ENCODE results near the gene ACP7. TPM values are rescaled to one million over a fixed set of nuclear protein-coding genes. Genes with fewer than 3 reads are reported as not detected.

The ACP7 gene
- total RNA-seq, 1 experiment from 2014 or later, result 0.15 TPM

DNA sequence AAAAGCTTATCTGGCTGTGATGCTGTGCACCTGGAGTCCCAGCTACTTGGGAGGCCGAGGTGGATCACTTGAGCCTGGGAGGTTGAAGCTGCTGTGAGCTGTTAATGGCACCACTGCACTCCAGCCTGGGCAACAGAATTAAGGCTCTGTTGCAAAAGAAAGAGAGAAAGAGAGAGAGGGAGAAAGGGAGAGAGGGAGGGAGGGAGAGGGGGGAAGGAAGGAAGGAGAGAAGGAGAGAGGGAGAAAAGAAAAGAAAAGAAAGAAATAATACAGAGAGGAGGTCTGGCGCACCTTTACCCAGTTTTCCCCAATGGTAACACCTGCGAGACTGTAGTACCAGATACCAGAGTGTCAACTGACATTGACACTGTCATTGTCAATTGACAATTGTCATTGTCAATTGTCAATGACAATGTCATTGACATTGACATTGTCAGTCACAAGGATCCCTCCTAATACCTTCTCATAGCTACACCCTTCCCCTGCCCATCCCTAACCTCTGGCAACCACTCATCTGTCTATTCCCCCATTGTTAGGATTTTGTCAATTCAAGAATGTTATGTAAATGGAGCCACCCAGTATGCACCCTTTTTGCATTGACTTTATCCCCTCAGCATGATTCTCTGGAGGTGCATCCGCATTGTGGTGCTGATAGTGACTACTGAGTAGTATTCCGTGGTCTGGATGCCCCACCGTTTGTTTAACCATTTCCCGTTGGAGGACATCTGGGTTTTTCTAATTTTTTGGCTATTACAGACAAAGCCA is 62.7 kb downstream of the ACP7 start:
- H3K27me3 Mint-ChIP-seq (ENCODE audit: low read depth), result no peaks in the 10 kb centered on the region
- no peak overlapping the region for H4K5ac ChIP-seq (ENCODE audit: insufficient read length, low read depth, low read length)
- peaks cover 17% of the 10 kb centered on the region for H3K4me1 ChIP-seq (ENCODE audit: insufficient read depth, low read length)
- H3K79me1 ChIP-seq (ENCODE audit: insufficient read depth, low read depth, low read length, poor library complexity, severe bottlenecking), result no peaks in the 10 kb centered on the region
- peaks cover 2% of the 10 kb centered on the region; the same call in 1 of the 2 replicates for H3K79me2 ChIP-seq (ENCODE audit: insufficient read depth, low read length)
- peaks cover 47 to 66% of the 10 kb centered on the region in 2 experiments for H3K4me1 Mint-ChIP-seq
- no CpG with 5 or more reads among the region's 7 CpGs for WGBS (ENCODE audit: extremely low coverage, insufficient read length, low lambda C conversion rate)
- H2BK12ac ChIP-seq (ENCODE audit: insufficient read length, low read depth, low read length), result no peak overlapping the region
- H3K36me3 Mint-ChIP-seq (ENCODE audit: insufficient read depth in 1 of 3, low read depth in 3 of 3), result peaks cover 6 to 13% (median 6%) of the 10 kb centered on the region in 3 experiments; a peak in 4 of 7 replicates
- no peak for DNase-seq
- H3K27me3 ChIP-seq (ENCODE audit: insufficient read depth, low read length), result no peaks in the 10 kb centered on the region
- no peaks in the 10 kb centered on the region for H3K9me3 ChIP-seq (ENCODE audit: control insufficient read depth, low read depth, low read length)
- H4K91ac ChIP-seq (ENCODE audit: insufficient read length, low read depth, low read length), result no peak overlapping the region
- no peak overlapping the region for H2AK5ac ChIP-seq (ENCODE audit: insufficient read length, low read length)
- peak overlapping the region in 2 of 3 experiments; percentile 20 to 66; a peak in 3 of 7 replicates for H3K27ac Mint-ChIP-seq
- no peak overlapping the region for H3K23ac ChIP-seq (ENCODE audit: insufficient read length, low read depth, low read length)
- no peak overlapping the region for H2BK20ac ChIP-seq (ENCODE audit: low read depth, low read length, poor library complexity, severe bottlenecking)
- H3K56ac ChIP-seq (ENCODE audit: insufficient read length, low read depth, low read length), result no peak overlapping the region
- H2BK5ac ChIP-seq (ENCODE audit: insufficient read length, low read length), result no peak overlapping the region
- H3K4me2 ChIP-seq (ENCODE audit: insufficient read depth, insufficient read length, low read length), result peak overlapping the region; percentile 41
- no peak overlapping the region for H3K18ac ChIP-seq (ENCODE audit: insufficient read length, low read depth, low read length)
- H3K9ac ChIP-seq (ENCODE audit: extremely low read depth, insufficient read length, low read length), result no peak overlapping the region
- no peak overlapping the region for H2BK15ac ChIP-seq (ENCODE audit: low read depth, low read length)
- H4K8ac ChIP-seq (replicated peaks; ENCODE audit: insufficient read length, low read depth, low read length), result no peak overlapping the region
- TF ChIP-seq, protein P1, sequence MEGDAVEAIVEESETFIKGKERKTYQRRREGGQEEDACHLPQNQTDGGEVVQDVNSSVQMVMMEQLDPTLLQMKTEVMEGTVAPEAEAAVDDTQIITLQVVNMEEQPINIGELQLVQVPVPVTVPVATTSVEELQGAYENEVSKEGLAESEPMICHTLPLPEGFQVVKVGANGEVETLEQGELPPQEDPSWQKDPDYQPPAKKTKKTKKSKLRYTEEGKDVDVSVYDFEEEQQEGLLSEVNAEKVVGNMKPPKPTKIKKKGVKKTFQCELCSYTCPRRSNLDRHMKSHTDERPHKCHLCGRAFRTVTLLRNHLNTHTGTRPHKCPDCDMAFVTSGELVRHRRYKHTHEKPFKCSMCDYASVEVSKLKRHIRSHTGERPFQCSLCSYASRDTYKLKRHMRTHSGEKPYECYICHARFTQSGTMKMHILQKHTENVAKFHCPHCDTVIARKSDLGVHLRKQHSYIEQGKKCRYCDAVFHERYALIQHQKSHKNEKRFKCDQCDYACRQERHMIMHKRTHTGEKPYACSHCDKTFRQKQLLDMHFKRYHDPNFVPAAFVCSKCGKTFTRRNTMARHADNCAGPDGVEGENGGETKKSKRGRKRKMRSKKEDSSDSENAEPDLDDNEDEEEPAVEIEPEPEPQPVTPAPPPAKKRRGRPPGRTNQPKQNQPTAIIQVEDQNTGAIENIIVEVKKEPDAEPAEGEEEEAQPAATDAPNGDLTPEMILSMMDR (conservative IDR thresholded peaks at IDR 0.05), result no peak
- peaks cover 7 to 9% of the 10 kb centered on the region in 2 experiments; a peak in 4 of 5 replicates for H3K9me3 Mint-ChIP-seq
- no peak overlapping the region for H3K27ac ChIP-seq (ENCODE audit: insufficient read length, low read depth, low read length)
- H3K14ac ChIP-seq (ENCODE audit: insufficient read depth, low read length), result no peak overlapping the region
- peaks cover 2% of the 10 kb centered on the region for H4K20me1 ChIP-seq (ENCODE audit: control insufficient read depth, insufficient read depth, insufficient read length)
- H3K4ac ChIP-seq (ENCODE audit: low read depth, low read length), result no peak overlapping the region
- no peak overlapping the region for H2AFZ ChIP-seq (ENCODE audit: low read length)
- peak overlapping the region in 1 of 2 experiments; percentile 35; a peak in 2 of 5 replicates for H3K4me3 Mint-ChIP-seq
- no peaks in the 10 kb centered on the region for H3K23me2 ChIP-seq (ENCODE audit: insufficient read length, low read depth, low read length, poor library complexity, severe bottlenecking)
- no peak overlapping the region for H2BK120ac ChIP-seq (ENCODE audit: low read depth, low read length, poor library complexity, severe bottlenecking)
- H3T11ph ChIP-seq (ENCODE audit: low read length), result no peak overlapping the region

Measured in H9 (cell line).